Pancreas (tissue), 10 donors: ENCODE results near the gene ANTKMT. TPM values are rescaled to one million over a fixed set of nuclear protein-coding genes. Genes with fewer than 3 reads are reported as not detected.

Experiments
- ATAC-seq, 4 donors: fragments of 200-7000 bp; cut with Tn5 transposase; one replicate each; pipeline versions ENCODE4 v1.8.0 to v1.9.1; 2020; ENCODE audit warnings: mild to moderate bottlenecking in 4 of 4, moderate library complexity in 4 of 4
- DNase-seq, 6 donors: peaks; one replicate each; pipeline ENCODE4 v3.0.0-alpha.2; 2020
- FAIRE-seq: peaks from 2 replicates; lab custom pipeline; 2012; peaks lifted over from hg19 to GRCh38; lab: Jason Lieb, UNC
- H3K27ac ChIP-seq, 4 donors: fragments of 200-600 bp; sonication (generic); 1 replicate in 3 of 4; 2 replicates in 1 of 4; pipeline versions ENCODE4 v1.5.0 to v1.8.0; 2020
- H3K27me3 ChIP-seq, 4 donors: fragments of 200-600 bp; one replicate each; pipeline ENCODE4 v1.8.0; 2021
- H3K36me3 ChIP-seq, 3 donors: fragments of 200-600 bp; sonication (generic) in 1 of 3; one replicate each; pipeline versions ENCODE4 v1.5.0 to v1.8.0; 2020 to 2021
- H3K4me1 ChIP-seq, 3 donors: fragments of 200-600 bp; one replicate each; pipeline ENCODE4 v1.8.0; 2021
- H3K4me3 ChIP-seq, 4 donors: fragments of 200-600 bp; sonication (generic) in 2 of 4; one replicate each; pipeline versions ENCODE4 v1.5.0 to v1.8.0; 2020 to 2021
- H3K9me3 ChIP-seq, 4 donors: fragments of 200-600 bp; one replicate each; pipeline ENCODE4 v1.8.0; 2021
- CTCF ChIP-seq, 4 donors: fragments of 200-600 bp; sonication (generic) in 3 of 4; IDR thresholded peaks; one replicate each; pipeline versions ENCODE4 v1.5.0 to v1.8.0; 2021; ENCODE audit warnings: antibody characterized with exemption in 4 of 4
- WGBS, 2 donors: extraction: QIAGEN DNeasy Blood & Tissue Kit; methylation state at CpG; one replicate each; pipeline ENCODE4 v1.1.7; 2013; 5-methylcytosine and 5-hydroxymethylcytosine counted together
- intact Hi-C, 3 donors: fragments of 100-400 bp; cut with DNase I; formaldehyde crosslinking; loops; one replicate each; pipeline versions ENCODE4 v1.11.1 to v1.14.2; 2022
- polyA plus RNA-seq, 2 donors: library from polyadenylated mRNA; stranded (reverse); fragments of 200-250 nt; gene quantifications; one replicate each; pipeline ENCODE4 v1.2.3, GENCODE V29; 2013
- total RNA-seq, 6 donors: library from RNA; stranded (reverse); fragmentation: NEBNext Ultra II Directional in 4 of 6; extraction: Animal tissue kit (Norgen Biotek cat#: 25700) in 4 of 6; gene quantifications; one replicate each; pipeline versions ENCODE4 v1.2.1 to v1.2.4, GENCODE V29; 2021 to 2023
- donor health status: healthy with polysubstance abuse.
- donor health status: DM: no; HTN: no; CAD: no; lungs with moderate emphysema.
- donor health status: DM: no; HTN: no; CAD: no.
- donor health status: control.
- donor health status: control.
- donor health status: Bipolar disorder and iron deficiency.
- donor health status: DM: yes; HTN: yes; CAD: no.
- donor health status: DM: no; HTN: no; CAD: no.
- donor health status: DM: no; HTN: no; CAD: no.
- donor health status: DM: yes; HTN: yes; CAD: no.

The ANTKMT gene
- total and polyA plus RNA-seq, 8 donors, result 12.2 to 41.7 (median 22.1) TPM

- 61 to 65% methylated on average over 15 of the region's 15 CpGs for WGBS, 2 donors
- FAIRE-seq, result no peak
- H3K9me3 ChIP-seq, result no peaks in the 10 kb centered on the region
- H3K4me3 ChIP-seq, result no peak overlapping the region
- intact Hi-C loops, result no loop called here
- no peaks in the 10 kb centered on the region for H3K36me3 ChIP-seq
- ATAC-seq, result peak in 1 of 4 donors; percentile 17
- no peaks in the 10 kb centered on the region for H3K4me1 ChIP-seq
- H3K27ac ChIP-seq, result no peak overlapping the region
- TF ChIP-seq CTCF (IDR thresholded peaks at IDR 0.05), result no peak
- DNase-seq, result no peak
- no peaks in the 10 kb centered on the region for H3K27me3 ChIP-seq
These were observed 39.1 kb downstream of the ANTKMT start for GRCh38 chr16:760065-760464.

DNA sequence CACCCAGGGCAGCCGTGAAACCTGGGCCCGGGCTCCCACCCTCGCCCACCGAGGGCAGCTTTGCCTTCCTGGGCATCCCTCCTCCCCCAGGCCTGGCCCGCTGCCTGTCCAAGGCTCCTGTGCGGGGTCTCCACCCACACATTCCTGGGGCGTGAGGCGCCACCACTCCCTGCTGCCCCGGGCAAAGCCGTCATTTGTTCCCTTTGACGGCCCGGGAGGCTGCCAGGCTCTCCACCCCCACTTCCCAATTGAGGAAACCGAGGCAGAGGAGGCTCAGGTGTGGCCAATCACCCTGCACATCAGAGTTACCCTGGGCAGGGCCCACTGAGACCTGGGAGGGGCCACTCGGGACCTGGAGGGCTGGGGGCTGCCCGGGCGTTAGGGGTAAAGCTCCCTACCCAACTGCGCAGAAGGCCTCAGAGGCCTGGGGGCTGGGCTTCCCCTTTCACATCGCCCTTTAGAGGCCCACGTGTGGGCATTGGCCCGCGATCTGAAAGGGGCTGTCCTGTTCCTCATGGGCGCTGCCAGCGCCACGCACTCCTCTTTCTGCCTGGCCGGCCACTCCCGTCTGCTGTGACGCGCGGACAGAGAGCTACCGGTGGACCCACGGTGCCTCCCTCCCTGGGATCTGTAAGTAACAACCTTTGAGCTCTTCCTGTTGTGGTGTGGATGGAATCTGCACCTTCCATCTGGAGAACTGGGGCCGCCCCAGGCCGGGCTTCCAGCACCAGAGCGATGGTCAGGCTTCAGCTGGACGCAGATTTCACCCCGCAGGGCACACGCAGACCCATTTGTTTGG is 39.8 kb downstream of the ANTKMT start, which contains the start of gene MSLN:
TSS of gene MSLN (plus strand) at position 190 of the 799 bp plus-strand sequence. CDS start 1,947 bp downstream, outside the sequence.
- Histone ChIP-seq H3K4me1 (no peaks in the 10 kb centered on the region), H3K27me3 (no peaks in the 10 kb centered on the region), H3K9me3 (no peaks in the 10 kb centered on the region), H3K36me3 (no peaks in the 10 kb centered on the region), H3K27ac (no peak within 1 kb of the TSS), H3K4me3 (no peak within 1 kb of the TSS)
- intact Hi-C loops, result no loop called here
- 62 to 73% methylated on average over 32 to 37 of the region's 37 CpGs for WGBS, 2 donors
- ATAC-seq, result peak in 2 of 4 donors; percentile 31 to 36
- FAIRE-seq, result no peak
- no peak for TF ChIP-seq CTCF (IDR thresholded peaks at IDR 0.05)
- peak in 1 of 6 donors; percentile 67 for DNase-seq

DNA sequence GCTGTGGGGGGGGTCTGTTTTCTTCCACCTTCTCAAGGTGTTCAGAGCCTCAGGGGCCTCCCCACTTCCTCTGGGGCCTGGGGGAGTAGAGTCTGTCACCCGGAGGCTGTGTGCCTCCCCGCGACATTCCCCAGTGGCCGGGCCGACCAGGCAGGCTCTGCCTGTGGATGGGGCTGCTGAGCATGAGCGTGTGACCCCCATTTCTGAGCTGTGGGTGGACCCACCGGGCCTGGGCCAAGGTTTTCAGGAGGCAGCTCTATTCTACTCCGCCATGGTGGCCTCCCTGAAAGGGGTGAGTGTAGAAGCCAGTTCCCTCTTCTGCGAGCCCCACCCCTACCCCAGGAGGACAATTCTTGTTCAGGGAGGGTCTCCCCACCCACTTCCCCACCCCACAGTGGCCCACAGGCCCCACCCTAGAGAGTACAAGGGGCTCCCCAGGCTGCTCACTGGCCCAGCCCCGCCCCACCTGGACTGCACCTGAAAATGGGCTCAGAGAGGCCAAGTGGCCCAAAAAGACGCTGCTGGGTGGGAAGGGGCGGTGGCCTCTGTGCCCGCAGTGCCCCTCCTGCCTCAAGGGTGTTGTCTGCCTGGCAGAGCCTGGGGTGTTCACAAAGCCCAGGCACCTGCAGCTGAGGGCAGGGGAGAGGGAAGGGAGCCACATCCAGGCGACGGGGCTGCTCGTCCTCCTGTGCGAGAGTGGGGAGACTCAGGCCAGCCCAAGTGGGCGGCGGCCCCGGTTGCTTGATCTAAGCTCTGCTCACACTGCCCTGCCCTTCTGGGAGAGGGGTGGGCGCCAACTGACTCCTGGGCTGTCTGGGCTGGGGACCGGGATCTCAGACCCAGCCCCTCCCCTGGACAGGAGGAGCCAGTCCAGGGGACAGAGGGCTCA is 40.9 kb downstream of the ANTKMT start:
- intact Hi-C loops, result no loop called here
- no peak for FAIRE-seq
- no peaks in the 10 kb centered on the region for H3K36me3 ChIP-seq
- H3K27me3 ChIP-seq, result no peaks in the 10 kb centered on the region
- ATAC-seq, result no peak
- 54 to 66% methylated on average over 22 of the region's 22 CpGs for WGBS, 2 donors
- H3K9me3 ChIP-seq, result no peaks in the 10 kb centered on the region
- no peak for TF ChIP-seq CTCF (IDR thresholded peaks at IDR 0.05)
- H3K27ac ChIP-seq, result no peak overlapping the region
- no peaks in the 10 kb centered on the region for H3K4me1 ChIP-seq
- DNase-seq, result peak in 2 of 6 donors; percentile 14 to 65
- no peak overlapping the region for H3K4me3 ChIP-seq

GRCh38 chr16:762595-763268 is 41.8 kb downstream of the ANTKMT start:
- H3K27me3 ChIP-seq, result no peaks in the 10 kb centered on the region
- H3K4me1 ChIP-seq, result no peaks in the 10 kb centered on the region
- 47 to 65% methylated on average over 17 of the region's 17 CpGs for WGBS, 2 donors
- H3K4me3 ChIP-seq, result no peak overlapping the region
- FAIRE-seq (no peak), ATAC-seq (no peak), DNase-seq (peak in 1 of 6 donors; percentile 26)
- H3K36me3 ChIP-seq, result no peaks in the 10 kb centered on the region
- H3K27ac ChIP-seq, result no peak overlapping the region
- no peaks in the 10 kb centered on the region for H3K9me3 ChIP-seq
- TF ChIP-seq CTCF (IDR thresholded peaks at IDR 0.05), result no peak
- intact Hi-C loops, result no loop called here
